ENCODE results near the gene GUCD1. TPM values are rescaled to one million over a fixed set of nuclear protein-coding genes. Genes with fewer than 3 reads are reported as not detected.

The GUCD1 gene
- total RNA-seq, 4 donors from 2014 or later, result 48.2 to 98.8 (median 76.2) TPM

DNA sequence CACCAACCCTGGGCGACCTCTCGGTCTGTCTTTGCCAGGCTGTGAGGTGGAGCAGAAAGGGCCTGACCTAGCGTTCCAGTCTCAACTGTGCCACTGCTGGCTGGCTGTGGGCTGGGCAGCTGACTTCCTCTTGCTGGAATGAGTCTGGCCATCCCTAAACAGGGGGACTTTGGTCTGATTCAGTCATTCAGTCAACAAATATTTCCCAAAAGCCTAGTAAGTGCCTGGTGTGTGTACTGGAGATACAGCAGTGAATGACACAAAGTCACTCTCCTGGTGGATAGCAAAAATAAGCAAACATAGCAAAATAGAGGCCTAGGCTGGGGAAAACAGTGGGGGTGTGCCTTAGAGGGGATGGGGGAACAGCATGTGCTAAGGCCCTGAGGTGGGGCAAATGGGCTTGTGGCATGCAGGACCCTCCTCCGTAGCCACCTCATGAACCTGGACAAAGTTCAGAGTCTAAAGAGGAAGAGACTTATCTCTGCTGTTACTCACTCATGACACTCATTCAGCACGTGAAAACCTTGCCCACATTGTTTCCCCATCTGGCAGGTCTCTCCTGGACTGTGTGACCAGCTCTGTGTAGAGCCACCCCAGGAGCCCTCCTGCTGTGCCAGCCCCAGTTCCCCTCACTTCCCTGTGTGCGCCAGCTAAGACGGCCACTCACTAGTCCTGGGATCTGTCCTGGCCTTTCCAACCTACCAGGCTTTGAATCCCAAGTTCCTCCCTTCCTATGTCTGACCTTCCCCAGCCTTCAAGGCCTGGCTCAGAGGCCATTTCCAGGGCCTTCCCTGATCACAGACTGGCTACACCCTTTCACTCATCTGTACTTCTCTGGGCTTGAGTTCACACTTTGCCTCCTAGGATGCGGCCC is 4.7 kb downstream of the GUCD1 start:
- Histone ChIP-seq H3K27me3 (no peaks in the 10 kb centered on the region), H3K9me3 (no peaks in the 10 kb centered on the region), H3K27ac (no peak overlapping the region), H3K4me3 (no peak overlapping the region), H3K36me3 (peaks cover 21 to 63% (median 22%) of the 10 kb centered on the region in 3 donors), H3K4me1 (peaks cover 11 to 56% (median 26%) of the 10 kb centered on the region in 3 donors)
- intact Hi-C loops (cut with DNase I), result no loop called here
- TF ChIP-seq POLR2A (IDR thresholded peaks at IDR 0.05), result no peak
- TF ChIP-seq, protein P1, sequence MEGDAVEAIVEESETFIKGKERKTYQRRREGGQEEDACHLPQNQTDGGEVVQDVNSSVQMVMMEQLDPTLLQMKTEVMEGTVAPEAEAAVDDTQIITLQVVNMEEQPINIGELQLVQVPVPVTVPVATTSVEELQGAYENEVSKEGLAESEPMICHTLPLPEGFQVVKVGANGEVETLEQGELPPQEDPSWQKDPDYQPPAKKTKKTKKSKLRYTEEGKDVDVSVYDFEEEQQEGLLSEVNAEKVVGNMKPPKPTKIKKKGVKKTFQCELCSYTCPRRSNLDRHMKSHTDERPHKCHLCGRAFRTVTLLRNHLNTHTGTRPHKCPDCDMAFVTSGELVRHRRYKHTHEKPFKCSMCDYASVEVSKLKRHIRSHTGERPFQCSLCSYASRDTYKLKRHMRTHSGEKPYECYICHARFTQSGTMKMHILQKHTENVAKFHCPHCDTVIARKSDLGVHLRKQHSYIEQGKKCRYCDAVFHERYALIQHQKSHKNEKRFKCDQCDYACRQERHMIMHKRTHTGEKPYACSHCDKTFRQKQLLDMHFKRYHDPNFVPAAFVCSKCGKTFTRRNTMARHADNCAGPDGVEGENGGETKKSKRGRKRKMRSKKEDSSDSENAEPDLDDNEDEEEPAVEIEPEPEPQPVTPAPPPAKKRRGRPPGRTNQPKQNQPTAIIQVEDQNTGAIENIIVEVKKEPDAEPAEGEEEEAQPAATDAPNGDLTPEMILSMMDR (IDR thresholded peaks at IDR 0.05), result no peak
- no peak for DNase-seq
- WGBS, 2 donors, result 64 to 82% methylated on average over 4 of the region's 8 CpGs

DNA sequence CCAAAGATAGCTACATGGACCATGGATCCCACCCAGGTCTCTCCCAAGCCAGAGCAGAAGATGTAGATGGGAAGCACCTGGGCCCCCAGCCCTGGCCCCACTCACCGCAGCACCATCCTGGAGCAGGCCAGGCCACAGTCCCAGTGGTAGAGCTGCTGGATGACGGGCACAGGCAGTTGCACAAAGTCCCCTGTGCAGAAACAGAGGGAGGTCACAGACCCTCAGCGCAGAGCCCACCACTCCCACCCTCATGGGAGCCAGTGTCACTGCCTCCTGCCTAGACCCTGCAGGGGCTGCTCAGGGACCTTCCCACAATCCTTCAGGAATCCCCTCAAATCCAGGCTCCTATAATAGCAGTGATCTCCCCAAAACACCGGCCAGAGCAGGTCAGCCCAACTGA is 6.1 kb downstream of the GUCD1 start:
- no peaks in the 10 kb centered on the region for H3K27me3 ChIP-seq
- H3K36me3 ChIP-seq, result peaks cover 22 to 78% (median 28%) of the 10 kb centered on the region in 3 donors
- DNase-seq, result no peak
- H3K4me1 ChIP-seq, result peaks cover 13 to 60% (median 22%) of the 10 kb centered on the region in 3 donors
- no peaks in the 10 kb centered on the region for H3K9me3 ChIP-seq
- no peak overlapping the region for H3K4me3 ChIP-seq
- TF ChIP-seq POLR2A (IDR thresholded peaks at IDR 0.05), result no peak
- 89 to 100% methylated on average over 1 to 2 of the region's 4 CpGs for WGBS, 2 donors
- H3K27ac ChIP-seq, result no peak overlapping the region
- intact Hi-C loops (cut with DNase I), result no loop called here

DNA sequence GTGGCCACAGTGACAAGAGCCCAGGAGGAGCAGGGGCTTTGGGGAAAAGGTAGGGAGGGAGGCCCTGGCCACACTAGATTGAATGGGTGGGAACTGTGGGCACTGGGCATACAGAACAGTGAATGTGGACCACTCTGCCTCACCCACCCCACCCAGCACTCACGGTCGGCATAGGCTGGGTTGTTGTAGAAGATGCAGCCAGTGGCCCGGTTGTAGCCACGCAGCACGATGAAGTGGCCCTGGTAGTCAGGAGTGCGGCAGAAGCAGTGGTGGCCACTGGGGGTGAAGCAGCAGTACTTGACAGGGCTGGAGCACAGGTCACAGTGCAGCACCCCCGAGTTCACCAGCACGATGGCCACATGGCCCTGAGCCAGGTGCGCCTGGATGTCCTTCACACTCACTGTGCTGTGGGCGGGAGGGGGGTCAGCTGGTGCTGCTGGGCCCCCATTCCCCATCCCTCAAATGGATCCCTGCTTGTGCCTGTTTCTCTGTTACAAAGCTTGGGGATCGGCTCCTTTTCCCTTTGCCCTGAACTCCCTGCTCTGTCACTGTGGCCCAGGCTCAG is 11.2 kb downstream of the GUCD1 start:
- Histone ChIP-seq H3K27ac (no peak overlapping the region), H3K4me1 (peaks cover 7 to 33% (median 16%) of the 10 kb centered on the region in 3 donors), H3K4me3 (no peak overlapping the region), H3K27me3 (no peaks in the 10 kb centered on the region), H3K9me3 (no peaks in the 10 kb centered on the region), H3K36me3 (peaks cover 36 to 100% (median 56%) of the 10 kb centered on the region in 3 donors)
- intact Hi-C loops (cut with DNase I), result no loop called here
- TF ChIP-seq, protein P1 (IDR thresholded peaks at IDR 0.05), result no peak
- no peak for TF ChIP-seq POLR2A (IDR thresholded peaks at IDR 0.05)
- 94% methylated on average over 10 of the region's 11 CpGs; no CpG with 5 or more reads in 1 of the 2 donors for WGBS, 2 donors
- no peak for DNase-seq

DNA sequence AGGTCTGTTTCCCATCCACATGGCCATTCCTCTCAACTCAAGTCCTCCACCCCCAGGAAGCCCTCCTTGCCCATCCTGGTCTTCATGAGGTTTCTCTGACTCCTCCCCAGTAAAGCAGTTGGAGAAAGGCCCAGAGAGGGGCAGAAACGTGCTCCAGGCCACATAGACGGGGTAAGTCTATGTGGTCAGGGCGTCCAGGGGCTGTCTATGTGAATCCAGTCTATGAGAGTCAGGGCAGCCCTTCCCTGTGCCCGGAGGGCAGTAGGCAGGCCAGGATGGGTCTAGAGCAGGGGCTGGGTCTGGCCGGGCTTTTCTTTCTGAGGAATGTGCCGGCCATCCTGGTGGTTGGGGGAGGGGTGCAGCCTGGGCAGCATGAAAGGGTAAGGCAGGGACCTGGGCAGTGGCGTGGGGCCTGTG is 11.7 kb downstream of the GUCD1 start:
- no peak for DNase-seq
- 90 to 100% methylated on average over 1 to 2 of the region's 7 CpGs for WGBS, 2 donors

DNA sequence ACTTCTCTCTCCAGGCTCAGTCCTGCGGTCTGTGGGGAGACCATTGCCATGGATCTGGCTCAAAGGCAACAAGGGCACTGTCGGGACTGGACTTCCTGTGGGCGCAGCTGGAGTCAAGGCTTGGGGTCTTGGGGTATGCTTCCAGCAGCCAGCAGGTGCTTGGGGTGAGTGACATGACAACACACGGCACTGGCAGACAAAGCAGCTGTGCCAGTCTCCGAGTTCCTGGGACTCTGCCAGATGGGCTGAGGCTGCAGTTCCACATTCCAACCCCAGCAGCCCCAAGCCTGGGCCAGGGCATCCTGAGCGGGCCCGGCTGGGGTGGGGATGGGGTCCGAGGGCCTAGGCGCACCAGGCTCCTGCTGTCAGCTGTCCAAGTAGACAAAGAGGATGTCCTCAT is 12.3 kb downstream of the GUCD1 start:
- Histone ChIP-seq H3K9me3 (no peaks in the 10 kb centered on the region), H3K4me1 (peaks cover 7 to 33% (median 16%) of the 10 kb centered on the region in 3 donors), H3K27ac (no peak overlapping the region), H3K36me3 (peaks cover 25 to 95% (median 51%) of the 10 kb centered on the region in 3 donors), H3K4me3 (no peak overlapping the region), H3K27me3 (no peaks in the 10 kb centered on the region)
- TF ChIP-seq, protein P1 (IDR thresholded peaks at IDR 0.05), result no peak
- no peak for TF ChIP-seq POLR2A (IDR thresholded peaks at IDR 0.05)
- intact Hi-C loops (cut with DNase I), result no loop called here
- DNase-seq, result no peak
- 38 to 70% methylated on average over 3 to 4 of the region's 9 CpGs for WGBS, 2 donors

More for the DNA sequence above, 11.7 kb downstream of the GUCD1 start:
- Histone ChIP-seq H3K27me3 (no peaks in the 10 kb centered on the region), H3K36me3 (peaks cover 31 to 100% (median 56%) of the 10 kb centered on the region in 3 donors), H3K4me3 (no peak overlapping the region), H3K27ac (no peak overlapping the region), H3K4me1 (peaks cover 7 to 33% (median 16%) of the 10 kb centered on the region in 3 donors), H3K9me3 (no peaks in the 10 kb centered on the region)
- intact Hi-C loops (cut with DNase I), result no loop called here
- TF ChIP-seq, protein P1 (IDR thresholded peaks at IDR 0.05), result no peak
- no peak for TF ChIP-seq POLR2A (IDR thresholded peaks at IDR 0.05)

All from esophagus squamous epithelium (tissue), 5 donors.